MM.1S (cell line): ENCODE measurements around the gene FAM184A.

Experiments used
- CTCF ChIP-seq: fragments of 300-600 bp; sonication (generic); IDR thresholded peaks from 2 replicates; pipeline ENCODE4 v1.5.1; 2016; ENCODE audit warnings: antibody characterized with exemption, low read length, mixed read lengths
- EZH2 ChIP-seq: fragments of 300-600 bp; sonication (generic); optimal IDR thresholded peaks from 2 replicates; pipeline ENCODE3; 2017; ENCODE audit warnings: low read depth, mild to moderate bottlenecking, antibody characterized with exemption, low read length, mixed read lengths
- EZH2phosphoT487 ChIP-seq: fragments of 300-600 bp; sonication (generic); IDR thresholded peaks from 2 replicates; pipeline ENCODE4 v1.6.1; 2018; ENCODE audit warnings: antibody characterized with exemption, low read length

- TF ChIP-seq CTCF = no peak
- no peak for TF ChIP-seq EZH2
- no peak for TF ChIP-seq EZH2phosphoT487
Observed at GRCh38 chr6:118970866-118971265, 107.6 kb downstream of the FAM184A start.
